Left colon (tissue), 2 donors: ENCODE results near the gene NPHP4. TPM values are rescaled to one million over a fixed set of nuclear protein-coding genes. Genes with fewer than 3 reads are reported as not detected.

ENCODE experiments used
- ATAC-seq: fragments of 200-7000 bp; cut with Tn5 transposase; one replicate; pipeline ENCODE4 v1.9.1; 2020; ENCODE audit warnings: mild to moderate bottlenecking, moderate library complexity
- DNase-seq, 2 donors: peaks; one replicate each; pipeline ENCODE4 v3.0.0-alpha.2; 2020
- intact Hi-C, 2 donors: fragments of 100-400 bp; cut with DNase I in 1 of 2; cut with micrococcal nuclease in 1 of 2; formaldehyde crosslinking; loops; one replicate each; pipeline versions ENCODE4 v1.11.2 to v1.14.0; 2022; cut with DNase I, micrococcal nuclease
- total RNA-seq, 2 donors: library from RNA; stranded (reverse); fragmentation: NEBNext Ultra II Directional; extraction: Animal tissue kit (Norgen Biotek cat#: 25700); gene quantifications; one replicate each; pipeline ENCODE4 v1.2.1, GENCODE V29; 2021
- donor health status: DM: no; HTN: no; CAD: no.
- donor health status: DM: yes; HTN: yes; CAD: no.

Gene NPHP4
- total RNA-seq, 2 donors from 2014 or later, result 7.6 to 8.5 TPM

DNA sequence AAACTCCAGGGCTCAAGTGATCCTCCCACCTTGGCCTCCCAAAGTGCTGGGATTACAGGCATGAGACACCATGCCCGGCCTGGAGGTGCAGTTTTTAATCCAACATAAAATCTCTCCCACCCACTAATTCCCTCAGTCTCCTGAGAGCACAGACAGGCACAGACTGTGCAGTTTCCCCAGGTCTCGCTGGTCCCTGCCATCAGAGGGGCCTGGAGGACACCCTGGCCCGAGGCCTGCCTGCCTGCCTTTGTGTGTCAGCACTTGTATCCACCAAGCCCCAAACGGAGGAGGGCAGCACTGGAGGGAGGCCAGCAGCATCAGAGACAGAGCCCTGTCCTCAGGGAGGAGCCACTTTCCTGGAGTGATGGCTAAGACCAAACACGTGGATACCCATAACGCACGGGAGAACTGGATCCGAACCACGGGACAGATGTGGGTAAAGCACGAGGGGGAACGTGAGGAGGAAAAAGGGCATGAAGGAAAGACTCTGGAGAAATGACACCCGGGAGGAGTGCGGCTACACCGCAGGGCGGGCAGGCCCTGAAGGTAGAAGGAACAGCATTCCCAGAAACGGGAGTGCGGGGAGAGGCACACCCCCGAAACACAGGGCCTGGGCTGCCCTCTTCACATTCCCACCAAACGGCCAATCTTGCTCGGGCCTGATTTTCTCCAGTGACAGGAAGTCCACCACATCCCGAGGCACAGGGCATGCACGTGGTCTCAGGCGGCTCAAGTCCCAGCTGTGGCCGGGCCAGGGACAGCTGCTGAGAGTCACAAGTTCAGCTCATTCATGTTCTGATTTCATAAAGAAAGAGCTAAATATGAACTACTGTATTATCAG is 29.7 kb downstream of the NPHP4 start:
- intact Hi-C loops, result no loop called here
- no peak for ATAC-seq
- no peak for DNase-seq

GRCh38 chr1:5961601-5962000 is 30.6 kb downstream of the NPHP4 start:
- ATAC-seq (no peak), DNase-seq (no peak)
- intact Hi-C loops, result no loop called here

DNA sequence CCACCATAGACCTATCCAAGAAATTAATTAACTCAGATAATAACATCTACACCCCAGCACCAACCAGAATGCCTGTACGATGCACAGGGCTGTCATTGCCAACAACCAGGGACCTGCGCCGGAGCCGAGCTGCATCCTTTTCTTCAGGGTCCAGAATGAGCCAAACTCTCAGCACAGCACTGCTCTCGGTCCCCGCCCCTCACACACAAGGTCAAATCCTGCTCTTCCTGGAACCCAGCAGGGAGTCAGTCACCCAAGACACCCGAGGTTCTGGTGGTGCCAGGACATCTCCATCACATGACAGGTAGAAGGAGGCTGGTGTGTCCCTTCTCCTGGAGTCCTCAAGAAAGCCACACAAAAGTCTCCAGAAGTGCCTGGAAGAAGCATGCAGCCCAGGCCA is 31.9 kb downstream of the NPHP4 start:
- no peak for ATAC-seq
- DNase-seq, result no peak
- intact Hi-C loops, result no loop called here

DNA sequence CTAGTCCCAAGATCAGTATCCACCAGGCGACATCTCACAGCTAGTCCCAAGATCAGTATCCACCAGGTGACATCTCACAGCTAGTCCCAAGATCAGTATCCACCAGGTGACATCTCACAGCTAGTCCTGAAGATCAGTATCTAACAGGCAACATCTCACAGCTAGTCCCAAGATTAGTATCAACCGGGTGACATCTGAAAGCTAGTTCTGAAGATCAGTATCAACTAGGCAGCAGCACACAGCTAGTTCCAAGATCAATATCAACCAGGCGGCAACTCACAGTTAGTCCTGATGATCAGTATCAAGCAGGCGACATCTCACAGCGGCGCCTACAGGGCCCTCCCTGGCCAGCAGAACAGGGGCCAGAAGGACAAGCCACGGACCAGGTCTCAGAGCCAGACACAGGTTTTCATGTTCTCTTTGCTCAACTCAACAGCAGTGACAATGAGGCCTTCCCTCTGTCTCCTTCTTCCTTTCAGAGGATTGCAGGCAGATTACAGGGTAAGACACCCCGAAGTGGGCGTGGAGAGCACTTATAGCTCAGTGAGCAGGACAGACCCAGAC is 32.5 kb downstream of the NPHP4 start:
- intact Hi-C loops, result no loop called here
- no peak for ATAC-seq
- no peak for DNase-seq

GRCh38 chr1:5959087-5959486 is 33.1 kb downstream of the NPHP4 start:
- ATAC-seq (no peak), DNase-seq (no peak)
- intact Hi-C loops, result no loop called here

- intact Hi-C loops, result no loop called here
- no peak for DNase-seq
- no peak for ATAC-seq
These were observed 36.0 kb downstream of the NPHP4 start for GRCh38 chr1:5956022-5956830.

- no peak for DNase-seq
- intact Hi-C loops, result no loop called here
- no peak for ATAC-seq
These were observed 36.7 kb downstream of the NPHP4 start for GRCh38 chr1:5955479-5955977.

DNA sequence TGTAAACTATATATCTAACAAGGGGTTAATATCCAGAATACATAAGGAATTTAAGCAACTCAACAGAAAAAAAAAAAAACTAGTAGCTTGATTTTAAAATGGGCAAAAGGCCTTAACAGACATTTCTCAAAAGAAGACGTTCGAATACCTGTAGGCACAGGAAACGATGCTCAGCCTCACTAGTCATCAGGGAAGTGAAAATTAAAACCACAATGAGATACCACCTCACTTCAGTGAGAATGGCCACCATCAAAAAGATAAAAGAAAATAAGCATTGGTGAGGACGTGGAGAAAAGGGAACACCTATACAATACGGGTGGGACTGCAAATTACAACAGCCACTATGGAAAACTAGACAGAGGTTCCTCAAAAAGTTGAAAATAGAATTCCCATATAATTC is 37.3 kb downstream of the NPHP4 start:
- ATAC-seq (no peak), DNase-seq (no peak)
- intact Hi-C loops, result no loop called here

- ATAC-seq (no peak), DNase-seq (no peak)
- intact Hi-C loops, result no loop called here
These were observed 38.8 kb downstream of the NPHP4 start for GRCh38 chr1:5953386-5953785.

DNA sequence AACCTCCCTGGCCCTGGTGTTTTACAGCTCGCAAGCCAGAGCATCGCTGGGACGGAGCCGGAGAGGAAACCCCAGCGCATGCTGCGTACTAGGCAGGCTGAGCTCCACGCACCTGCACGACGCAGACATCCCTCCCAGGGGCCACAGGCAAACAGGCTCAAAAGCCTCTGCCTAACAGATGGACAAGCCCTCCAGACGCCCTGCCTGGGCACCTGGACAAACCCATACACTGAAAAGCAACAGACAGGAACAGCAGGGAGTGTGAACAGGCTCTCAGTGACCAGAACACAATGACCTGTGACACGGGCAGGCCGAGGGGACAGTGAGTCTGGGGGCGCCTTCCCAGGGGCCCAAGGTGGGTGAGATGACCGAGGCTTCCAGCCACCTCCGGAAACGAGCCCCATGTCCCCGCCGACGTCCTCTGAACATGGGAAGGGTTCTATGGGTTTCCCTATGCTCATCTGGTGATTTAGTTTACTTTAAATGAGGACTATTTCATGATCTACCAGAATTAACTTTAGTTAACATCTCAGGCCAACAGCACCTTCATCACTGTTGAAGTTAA is 40.3 kb downstream of the NPHP4 start:
- ATAC-seq (no peak), DNase-seq (no peak)
- intact Hi-C loops, result no loop called here

DNA sequence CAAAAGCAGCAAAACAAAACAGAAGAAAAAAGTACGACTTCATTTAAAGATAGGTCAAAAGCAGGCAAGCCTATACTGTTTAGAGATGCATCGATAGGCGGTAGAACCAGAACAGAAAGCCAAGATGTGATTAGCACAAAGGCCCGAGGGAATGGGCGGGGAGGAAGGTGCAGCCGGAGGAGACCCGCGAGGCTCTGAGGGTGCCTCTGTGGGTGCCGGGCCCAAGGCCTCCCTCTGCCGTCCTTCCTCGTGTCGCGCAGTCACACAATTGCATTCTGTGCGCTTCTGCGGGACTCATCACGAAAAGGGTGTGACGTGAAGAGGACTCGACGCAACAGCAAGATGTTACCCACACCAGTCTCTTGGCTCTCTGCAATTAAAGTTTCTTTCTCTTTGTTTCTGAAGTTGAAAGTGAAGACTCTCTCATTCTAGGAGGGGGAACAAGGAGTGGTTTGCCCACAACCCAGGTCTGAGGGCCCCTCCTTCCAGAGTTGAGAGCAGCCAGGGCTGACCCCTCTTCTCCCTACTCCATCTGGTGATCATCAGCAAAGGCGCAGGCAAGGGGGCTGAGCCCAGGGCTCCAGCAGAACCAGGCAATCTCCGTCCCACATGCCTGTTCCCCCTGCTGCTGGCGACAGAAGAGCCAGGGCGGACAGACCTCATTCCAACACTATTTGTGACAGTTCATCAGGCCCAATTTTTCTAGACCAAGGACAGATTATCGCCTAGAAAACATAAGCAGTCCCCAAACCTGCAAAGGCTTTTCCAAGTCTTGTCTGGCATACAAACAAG is 41.0 kb downstream of the NPHP4 start:
- no peak for ATAC-seq
- no peak for DNase-seq
- intact Hi-C loops, result no loop called here

DNA sequence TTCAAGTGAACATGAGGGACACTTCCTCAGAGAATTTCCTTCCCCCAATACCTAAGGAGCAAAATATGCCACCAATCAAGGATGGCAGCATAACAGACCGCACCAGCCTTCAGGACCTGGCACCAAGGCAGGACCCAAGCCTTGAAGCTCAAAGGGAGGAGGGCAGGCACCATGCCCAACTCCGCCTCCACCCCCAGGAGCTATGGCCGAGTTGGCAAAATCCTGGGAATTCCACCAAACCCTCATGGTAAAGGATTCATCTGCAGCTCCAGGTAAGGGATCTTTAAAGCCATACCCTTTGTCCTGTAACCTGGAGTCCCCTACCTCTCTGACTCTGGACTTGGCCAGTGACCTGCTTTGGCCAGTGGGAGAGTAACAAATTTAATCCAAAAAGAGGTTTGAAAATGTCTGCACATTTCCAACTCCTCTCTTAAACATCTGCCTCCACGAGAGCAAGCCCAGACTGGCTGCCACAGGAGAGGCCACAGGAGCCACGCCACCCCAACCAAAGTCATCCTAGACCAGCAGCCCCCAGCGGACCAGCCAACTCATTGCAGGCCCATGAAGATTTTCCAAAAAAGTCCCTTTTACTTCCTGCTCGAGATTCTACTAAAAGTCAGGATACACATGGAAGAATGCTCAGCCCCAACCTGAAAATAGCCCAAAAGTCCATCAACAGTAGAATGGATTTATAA is 41.9 kb downstream of the NPHP4 start:
- no peak for ATAC-seq
- intact Hi-C loops, result no loop called here
- no peak for DNase-seq

GRCh38 chr1:5949761-5950100 is 42.5 kb downstream of the NPHP4 start:
- intact Hi-C loops, result no loop called here
- DNase-seq (no peak), ATAC-seq (no peak)

GRCh38 chr1:5949085-5949760 is 43.0 kb downstream of the NPHP4 start:
- intact Hi-C loops, result no loop called here
- peak; percentile 92 for ATAC-seq
- DNase-seq, result no peak

- intact Hi-C loops, result no loop called here
- ATAC-seq (no peak), DNase-seq (no peak)
These were observed 43.6 kb downstream of the NPHP4 start for GRCh38 chr1:5948681-5949005.

GRCh38 chr1:5947978-5948680 is 44.1 kb downstream of the NPHP4 start:
- DNase-seq (no peak), ATAC-seq (no peak)
- intact Hi-C loops, result no loop called here

DNA sequence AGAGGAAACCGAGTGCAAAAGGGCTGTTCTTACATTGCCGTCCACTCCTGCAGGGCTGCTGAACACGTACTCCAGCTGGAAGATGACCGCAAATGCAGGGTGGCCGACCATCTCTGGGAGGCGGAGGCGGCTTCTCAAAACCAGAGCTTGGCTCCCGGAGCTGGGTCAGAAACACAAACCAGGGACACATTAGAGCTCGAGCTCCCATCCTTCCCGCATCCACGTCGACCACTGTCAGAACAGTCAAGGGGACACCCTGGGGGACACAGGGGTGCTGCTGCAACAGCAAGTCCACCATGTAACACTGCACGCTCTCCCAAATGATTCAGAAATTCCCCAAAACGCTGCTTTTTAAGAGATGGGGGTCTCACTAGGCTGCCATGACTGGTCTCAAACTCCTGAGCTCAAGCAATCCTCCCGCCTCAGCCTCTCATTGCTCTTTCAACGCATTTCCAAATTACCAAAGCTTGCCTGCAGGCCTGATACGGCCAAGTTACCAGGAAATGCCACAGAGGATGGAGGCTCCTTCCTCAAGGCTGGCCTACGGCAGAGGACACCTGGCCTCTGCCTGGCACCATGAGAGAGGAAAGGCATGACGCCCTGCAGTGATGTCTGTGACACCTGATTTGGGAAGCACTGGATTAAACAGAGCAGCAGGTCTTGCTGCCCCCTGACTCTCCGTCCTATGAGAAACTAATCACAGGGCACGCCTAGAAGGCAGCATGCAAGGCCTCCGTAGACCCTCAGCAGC is 45.0 kb downstream of the NPHP4 start:
- intact Hi-C loops, result no loop called here
- ATAC-seq (no peak), DNase-seq (no peak)
